Limb (tissue), 2 donors: Measurements from ENCODE around the gene UGGT2.
"Not testable (repeated sequence)": the region's sequence is repeated elsewhere in the genome, so short reads cannot be mapped to it uniquely, and the experiment has no call there.

Experiments used
- DNase-seq, 2 donors: peaks; one replicate each; pipeline ENCODE4 v3.0.0-alpha.2; 2016; ENCODE audit errors: extremely low spot score in 2 of 2

Gene UGGT2

DNA sequence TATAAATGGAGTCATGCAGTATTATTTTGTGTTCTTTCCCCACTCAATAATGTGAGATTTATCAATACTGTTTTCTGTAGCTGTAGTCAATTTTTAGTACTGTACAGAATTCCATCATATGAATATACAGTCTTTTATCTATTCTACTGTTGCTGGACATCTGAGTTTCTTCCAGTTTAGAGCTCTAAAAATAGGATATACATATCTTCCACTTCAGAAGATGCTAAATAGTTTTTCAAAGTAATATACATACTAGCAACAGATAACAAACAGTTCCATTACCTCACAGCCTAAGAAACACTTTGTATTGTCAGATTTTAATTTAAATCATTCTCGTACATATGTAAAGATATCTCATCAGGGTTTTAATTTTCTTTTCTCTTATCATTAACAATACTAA, 149.6 kb downstream of the UGGT2 start:
- DNase-seq: no peak

DNA sequence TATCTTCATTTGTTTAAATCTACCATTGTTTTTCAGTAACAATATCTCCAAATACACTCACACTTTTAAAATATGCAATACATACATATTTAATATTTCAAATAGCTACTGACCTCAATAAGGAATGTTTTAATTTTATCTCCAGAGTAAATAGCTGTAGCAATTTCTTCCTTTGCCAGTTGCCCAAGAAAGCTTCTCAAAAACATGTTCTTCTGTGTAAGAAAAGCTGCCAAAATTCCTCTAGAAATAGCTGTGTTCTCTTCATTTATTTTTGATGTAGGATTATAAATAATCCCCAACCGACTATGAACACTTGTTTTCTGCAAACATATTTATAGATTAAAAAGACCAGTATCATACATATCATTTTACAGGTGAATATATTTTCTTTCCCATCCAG, 150.5 kb downstream of the UGGT2 start:
- DNase-seq: no peak

DNA sequence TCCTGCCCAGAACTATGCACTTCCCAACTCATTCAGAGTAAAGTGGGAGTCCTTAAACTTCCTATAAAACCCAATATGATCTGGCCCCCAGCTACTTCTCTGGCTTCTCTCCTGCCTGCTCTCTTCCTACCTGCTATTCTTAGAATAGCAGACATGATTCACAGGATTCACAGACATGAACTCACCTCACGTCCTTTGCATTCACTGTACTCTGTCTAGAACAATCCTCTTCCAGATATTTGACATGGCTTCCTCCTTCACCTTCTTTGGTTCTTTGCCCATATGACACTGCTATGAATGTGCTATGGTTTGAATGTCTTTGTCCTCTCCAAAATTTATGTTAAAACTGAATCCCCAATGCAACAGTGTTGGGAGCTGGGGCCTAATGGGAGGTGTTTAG, 154.9 kb downstream of the UGGT2 start:
- no peak for DNase-seq

DNA sequence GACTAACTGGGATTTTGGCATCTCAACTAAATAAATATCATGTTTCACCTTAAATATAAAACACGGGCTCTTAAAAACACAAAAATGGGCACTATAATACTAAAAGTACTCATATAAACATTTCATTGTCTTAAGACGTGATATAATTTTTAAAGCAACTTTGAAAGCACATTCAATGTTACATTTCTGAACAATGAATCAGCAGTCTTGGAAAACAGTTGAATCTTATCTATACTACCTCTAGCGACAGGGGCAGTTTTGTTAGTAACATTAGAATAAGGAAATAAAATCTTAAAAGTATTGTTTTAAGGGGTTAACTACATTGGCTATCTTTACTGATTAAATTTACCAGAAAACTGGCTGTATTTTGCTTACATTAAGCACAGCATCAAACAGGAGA, 156.9 kb downstream of the UGGT2 start:
- no peak for DNase-seq

DNA sequence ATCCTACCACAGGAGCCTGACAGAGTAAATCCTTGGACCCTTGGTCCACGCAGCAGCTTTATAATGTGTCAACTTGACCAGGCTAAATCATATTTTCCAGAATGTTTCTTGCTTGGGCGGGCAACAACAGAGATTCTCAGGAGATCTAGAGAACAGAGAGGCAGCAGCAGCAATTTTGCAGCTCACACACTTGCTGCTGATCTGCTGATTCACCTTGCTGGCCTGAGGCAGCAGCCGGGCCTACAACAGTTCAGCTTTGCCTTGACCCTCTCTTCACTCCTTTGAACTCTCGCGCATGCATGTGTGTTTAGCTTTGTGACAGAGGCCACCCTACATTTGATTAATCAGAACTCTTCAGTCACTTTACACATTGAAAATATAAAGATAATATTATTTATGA, 159.3 kb downstream of the UGGT2 start:
- DNase-seq: no peak

DNA sequence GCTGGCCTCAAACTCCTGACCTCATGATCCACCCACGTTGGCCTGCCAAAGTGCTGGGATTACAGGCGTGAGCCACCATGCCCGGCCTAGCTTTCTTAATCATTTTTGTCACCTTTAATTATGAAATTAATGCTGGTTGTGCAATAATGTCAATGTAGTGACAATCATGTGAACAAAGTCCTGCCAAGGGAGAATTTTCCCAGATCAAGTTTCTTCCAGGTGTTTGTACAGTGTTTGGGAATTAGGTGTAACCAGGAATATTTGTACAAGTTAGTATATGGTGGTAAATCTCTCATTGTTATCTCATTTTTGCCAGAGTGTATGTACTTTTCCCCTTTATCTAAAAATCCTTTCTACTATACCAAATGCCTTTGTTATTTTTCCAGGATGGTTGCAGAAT, 171.1 kb downstream of the UGGT2 start:
- no peak for DNase-seq

DNA sequence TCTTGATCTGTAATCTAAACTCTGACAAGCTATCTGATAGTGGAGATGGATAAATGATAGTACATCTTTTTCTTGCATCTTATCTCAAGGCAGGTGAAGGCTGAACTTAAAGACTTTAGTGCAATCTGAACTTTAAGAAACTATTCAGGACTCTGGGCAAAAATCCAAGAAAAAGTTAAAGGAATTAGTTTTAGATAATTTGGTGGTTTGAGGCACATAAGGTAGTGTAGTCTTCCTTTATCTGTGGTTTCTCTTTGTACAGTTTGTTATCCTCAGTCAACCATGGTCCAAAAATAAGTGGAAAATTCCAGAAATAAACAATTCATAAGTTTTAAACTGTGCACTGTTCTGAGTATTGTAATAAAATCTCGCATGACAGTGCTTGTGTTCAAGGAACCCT, 172.9 kb downstream of the UGGT2 start:
- no peak for DNase-seq

DNA sequence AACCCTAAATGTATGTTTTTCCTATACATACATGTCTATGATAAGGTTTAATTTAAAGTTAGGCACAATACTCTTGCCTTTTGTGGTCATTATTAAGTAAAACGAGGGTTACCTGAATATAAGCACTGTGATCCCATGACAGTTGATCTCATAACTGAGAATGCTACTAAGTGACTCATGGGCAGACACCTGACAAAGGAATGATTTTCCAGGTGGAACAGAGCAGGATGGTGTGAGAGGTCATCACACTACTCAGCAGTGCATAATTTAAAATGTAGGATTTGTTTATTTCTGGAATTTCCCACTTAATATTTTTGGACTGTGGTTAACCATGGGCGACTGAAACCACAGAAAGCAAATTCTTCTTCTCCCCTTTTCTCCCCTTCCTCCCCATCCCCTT, 178.9 kb downstream of the UGGT2 start:
- no peak for DNase-seq

DNA sequence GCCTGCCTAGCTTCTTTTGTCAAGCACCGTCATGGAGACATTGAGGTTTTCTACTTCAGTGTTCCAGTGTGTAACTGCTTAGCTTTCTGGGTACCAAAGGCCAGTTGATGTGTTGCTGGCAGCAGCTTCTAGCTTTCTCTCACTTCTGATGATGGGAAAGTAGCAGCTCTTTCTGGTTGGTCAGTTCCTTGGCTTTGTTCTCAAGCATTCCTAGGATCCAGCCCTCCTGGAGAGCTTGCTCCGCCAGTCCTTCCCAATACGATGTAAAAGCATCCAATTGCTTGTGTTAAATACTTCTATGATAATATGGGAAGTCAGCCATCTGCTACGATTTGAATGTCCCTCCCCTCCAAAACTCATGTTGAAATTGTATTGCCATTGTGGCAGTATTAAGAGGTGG, 182.8 kb downstream of the UGGT2 start:
- DNase-seq: no peak

DNA sequence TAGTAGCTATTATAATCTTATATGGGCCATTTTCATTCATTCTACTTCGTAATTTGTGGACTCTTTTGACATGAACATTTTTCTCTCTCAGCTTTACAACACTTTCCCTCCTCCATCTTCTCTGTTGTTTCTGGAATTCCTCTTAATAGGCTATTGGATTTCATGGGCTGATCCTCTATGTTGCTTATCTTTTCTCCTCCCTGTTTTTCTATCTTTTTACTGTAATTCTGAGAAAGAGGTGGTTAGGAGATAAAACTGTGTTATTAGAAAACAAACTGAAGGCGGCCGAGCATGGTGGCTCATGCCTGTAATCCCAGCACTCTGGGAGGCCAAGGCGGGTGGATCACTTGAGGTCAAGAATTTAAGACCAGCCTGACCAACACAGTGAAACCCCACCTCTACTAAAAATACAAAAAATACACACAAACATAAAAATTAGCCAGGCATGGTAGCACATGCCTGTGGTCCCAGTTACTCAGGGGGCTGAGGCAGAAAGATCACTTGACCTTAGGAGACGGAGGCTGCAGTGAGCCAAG, 188.1 kb downstream of the UGGT2 start:
- no peak for DNase-seq

DNA sequence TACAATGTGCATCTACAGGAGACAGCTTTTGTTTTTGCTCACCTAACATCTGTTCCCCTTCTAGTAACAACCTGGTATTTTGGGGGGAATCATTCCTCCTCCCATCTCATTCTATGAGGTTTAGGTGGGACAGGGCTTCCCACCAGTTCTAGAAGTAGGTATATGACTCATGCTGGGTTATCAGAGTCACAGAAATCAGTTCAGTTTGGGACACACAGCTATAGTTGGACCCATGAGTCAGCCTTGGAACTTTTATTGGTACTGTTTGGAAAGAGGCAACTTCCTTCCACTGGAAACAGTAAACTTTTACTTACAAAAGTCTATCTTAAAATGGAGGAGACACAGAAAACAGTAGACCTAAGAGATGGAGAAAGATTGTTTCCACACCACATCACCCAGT, 190.8 kb downstream of the UGGT2 start:
- DNase-seq: no peak

DNA sequence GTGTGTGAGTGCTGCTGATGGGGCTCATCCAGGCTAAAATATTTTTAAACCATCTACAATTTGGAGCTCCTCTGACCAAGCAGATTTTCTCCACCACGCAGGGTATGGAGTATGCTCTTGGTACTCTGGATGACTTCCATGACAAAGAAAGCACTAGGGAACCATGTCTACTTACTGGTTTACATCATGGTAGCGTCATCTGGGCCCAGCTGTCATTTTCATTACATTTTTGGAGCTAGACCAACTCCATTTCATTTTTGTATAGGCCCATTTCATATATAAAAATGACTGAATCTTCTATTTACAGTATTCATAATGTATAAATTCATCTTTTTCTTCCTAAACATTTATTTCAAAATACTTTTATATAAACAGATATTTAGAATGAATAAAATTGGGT, 191.9 kb downstream of the UGGT2 start:
- DNase-seq: no peak

DNA sequence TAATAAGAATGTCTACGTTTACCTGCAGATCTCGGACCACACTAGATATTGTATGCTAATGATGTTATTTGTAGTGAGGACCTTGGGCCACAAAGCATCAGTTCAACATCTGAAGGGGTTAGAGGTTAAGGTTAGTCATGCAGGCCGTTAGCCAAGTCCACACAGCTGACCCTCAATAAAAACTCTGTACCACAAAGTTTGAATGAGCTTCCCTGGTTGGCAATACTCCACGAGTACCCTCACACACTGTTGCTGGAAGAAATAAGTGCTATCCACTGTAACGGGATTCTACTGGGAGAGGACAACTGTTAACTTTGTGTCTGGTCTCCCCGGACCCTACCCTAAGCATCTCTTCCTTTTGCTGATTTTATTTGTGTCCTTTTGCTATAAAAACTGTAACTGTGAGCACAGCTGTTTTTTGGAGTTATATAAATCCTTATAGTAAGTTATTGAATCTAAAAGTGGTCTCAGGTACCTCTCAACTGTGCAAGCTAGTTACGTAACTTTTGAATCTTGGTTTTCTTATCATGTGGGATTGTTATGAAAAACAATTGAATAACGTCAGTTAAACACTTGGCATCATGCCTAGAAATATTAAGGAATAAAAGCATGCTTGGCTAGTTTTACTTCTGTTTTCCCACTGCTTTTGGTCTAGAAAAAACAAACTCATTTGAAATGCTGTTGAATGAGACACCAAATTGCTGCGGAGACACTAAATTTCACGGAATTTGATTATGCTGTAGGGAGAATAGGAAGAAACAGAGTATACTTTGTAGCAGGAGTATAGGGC, 194.7 kb downstream of the UGGT2 start:
- DNase-seq: peak in 1 of 2 donors; percentile 15

DNA sequence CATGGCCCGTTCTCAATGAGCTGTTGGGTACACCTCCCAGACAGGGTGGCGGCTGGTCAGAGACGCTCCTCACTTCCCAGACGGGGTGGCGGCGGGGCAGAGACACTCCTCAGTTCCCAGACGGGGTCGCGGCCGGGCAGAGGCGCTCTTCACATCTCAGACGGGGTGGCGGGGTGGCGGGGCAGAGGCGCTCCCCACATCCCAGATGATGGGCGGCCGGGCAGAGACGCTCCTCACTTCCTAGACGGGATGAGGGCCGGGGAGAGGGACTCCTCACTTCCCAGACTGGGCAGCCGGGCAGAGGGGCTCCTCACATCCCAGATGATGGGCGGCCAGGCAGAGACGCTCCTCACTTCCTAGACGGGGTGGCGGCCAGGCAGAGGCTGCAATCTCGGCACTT, 207.5 kb downstream of the UGGT2 start:
- not testable (repeated sequence) for DNase-seq

DNA sequence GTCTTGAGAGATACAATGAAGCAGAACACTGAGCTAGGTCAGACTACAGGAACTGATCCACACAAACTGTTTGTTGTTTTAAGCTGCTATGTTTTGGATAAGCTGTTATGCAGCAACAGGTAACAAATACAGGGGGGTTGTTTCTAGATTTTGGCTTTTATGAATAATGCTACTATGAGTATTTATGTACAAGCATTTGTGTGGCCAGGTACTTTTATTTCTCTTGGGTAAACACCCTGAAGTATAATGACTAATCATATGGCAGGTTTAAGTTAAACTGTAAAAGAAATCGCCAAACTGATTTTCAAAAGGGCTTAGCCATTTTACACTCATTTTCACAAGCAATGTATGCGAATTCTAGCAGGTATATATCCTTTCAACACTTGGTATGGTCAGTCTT, 210.3 kb downstream of the UGGT2 start:
- no peak for DNase-seq

DNA sequence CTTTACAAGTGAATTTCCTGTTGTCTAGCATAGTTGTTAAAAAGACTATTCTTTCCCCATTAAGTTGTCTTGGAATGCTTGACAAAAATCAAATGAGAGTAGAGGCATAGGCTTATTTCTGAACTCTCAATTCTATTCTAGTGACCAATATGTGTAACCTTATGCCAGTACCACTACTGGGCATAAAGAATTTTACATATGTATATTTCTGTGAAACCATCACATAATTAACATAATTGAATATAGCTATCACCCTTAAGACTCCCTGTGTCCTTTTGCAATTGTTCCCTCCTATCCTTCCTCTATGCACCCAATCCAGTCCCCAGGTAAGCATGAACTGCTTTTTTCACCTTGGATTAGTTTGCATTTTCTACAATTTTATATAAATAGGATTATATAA, 211.3 kb downstream of the UGGT2 start:
- DNase-seq: no peak

DNA sequence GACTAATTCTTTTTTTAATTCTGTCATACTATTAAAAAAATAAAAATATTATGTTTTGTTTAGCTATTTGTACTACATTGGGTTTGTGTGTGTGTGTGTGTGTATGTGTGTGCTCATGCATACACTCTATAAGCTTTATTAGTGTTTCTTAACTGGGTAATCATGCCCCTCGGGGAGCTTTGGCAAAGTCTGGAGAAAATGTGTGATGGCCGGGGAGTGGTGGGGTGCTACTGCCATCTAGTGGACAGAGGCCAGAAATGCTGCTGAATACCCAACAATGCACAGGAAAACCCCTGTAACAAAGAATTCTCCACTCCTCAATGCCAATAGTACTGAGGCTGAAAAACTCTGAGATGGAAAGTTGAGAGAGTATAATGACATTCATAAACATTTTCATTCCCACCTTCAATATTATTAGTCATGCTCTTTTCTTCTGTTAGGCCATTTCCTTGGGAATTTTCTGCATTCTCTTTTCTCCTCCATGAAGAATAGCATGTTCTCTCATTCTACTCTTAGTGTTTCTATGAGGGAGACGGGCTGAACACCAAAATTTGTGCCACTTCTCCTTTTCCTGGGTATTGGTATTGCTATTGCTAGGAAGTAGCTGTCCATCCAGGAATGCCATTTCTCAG, 219.0 kb downstream of the UGGT2 start:
- DNase-seq: peak; percentile 78 to 85

DNA sequence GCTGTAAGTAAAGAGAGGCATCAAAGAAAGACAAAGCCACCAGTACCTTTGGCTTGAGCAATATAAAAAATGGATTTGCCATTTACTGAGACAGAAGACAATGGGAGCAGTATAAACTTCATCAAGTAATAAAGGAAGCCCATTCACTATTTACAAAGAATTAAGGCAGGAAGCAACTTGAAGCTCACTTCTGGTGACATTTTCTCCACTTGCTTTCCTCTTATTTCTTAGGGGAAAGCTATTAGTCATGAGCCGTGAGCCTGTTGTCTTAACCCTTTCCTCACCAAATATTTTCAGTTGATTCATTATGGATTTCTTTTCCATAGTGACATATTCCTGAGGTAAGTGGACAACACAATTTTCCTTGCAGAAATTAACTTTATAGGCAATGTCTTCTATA, 219.5 kb downstream of the UGGT2 start:
- DNase-seq: no peak

DNA sequence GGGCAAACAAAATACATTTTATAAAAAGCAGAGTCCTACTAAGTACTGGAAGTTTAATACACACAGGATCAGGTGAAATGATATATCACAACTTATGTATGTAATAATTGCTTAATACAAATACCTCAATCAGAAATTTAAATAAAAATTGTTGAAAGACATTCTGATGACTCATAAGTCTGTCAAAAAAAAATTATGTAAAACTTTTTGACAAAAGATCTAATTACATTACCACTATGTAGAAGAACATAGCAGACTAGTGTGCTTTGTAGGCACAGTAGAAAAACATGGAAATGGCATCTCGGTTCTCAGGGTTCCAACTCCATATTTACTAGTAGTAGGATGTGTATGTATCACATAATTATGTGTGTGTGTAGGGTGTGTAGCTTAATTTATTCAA, 220.1 kb downstream of the UGGT2 start:
- no peak for DNase-seq

DNA sequence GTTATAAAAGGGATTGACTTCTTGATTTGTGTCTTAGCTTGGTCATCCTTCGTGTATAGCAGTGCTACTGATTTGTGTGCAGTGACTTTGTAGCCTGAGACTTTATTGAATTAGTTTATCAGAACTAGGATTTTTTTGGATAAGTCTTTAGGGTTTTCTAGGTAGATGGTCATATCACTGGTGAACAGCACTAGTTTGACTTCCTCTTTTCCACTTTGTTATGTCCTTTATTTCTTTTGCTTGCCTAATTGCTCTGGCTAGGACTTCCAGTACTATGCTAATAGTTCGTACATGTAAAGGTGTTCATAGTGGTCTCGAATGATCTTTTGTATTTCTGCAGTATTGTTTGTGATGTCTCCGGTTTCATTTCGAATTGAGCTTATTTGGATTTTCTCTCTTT, 230.9 kb downstream of the UGGT2 start:
- no peak for DNase-seq

DNA sequence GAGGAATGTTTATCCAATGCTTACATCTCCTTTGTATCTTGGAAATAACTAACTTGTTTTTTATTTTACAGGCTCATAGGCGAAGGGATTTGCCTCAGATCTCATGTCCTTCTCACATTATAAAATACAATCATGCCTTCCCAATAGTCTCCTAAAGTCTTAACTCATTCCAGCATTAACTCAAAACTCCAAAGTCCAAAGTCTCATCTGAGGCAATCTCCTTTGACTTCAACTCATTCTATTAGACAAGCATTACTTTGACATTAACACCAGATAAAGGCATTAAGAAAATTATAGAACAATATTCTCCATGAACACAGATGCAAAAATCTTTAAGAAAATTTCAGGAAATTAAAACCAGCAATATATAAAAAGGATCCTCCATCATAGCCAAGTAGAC, 238.7 kb downstream of the UGGT2 start:
- DNase-seq: no peak

DNA sequence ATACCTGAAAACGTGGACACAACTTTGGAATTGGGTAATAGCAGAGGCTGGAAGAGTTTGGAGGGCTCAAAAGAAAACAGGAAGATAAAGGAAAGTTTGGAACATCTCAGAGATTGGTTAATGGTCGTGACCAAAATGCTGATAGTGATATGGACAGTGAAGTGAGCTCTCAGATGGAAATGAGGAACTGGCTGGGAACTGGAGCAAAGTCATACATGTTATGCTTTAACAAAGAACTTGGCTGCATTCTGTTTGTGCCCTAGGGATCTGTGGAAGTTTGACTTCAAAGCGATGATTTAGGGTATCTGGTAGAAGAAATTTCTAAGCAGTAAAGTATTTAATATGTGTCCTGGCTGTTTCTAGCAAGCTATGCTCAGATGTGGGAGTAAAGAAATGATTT, 240.1 kb downstream of the UGGT2 start:
- DNase-seq: no peak

DNA sequence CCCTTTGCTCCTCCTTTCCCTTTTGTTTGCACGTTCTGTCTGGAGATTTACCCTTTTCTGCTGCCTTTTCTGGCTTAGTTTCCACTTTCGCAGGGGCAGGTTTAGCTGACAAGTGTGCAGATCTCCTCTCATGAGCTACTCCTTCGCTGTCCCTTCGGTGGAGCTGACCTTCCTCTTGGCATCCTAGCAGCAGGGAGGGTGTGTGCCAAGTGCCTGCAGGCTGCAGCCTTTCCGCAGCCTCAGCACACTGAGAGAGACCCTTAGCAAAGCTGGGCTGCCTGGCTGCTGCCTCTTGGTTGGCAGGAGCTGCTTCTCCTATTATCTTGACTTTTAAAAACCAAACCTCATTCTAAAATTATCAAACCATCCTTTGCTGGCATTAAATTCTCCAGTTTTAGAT, 243.8 kb downstream of the UGGT2 start:
- no peak for DNase-seq
